ENCODE data around the gene ZNF766.

DNA sequence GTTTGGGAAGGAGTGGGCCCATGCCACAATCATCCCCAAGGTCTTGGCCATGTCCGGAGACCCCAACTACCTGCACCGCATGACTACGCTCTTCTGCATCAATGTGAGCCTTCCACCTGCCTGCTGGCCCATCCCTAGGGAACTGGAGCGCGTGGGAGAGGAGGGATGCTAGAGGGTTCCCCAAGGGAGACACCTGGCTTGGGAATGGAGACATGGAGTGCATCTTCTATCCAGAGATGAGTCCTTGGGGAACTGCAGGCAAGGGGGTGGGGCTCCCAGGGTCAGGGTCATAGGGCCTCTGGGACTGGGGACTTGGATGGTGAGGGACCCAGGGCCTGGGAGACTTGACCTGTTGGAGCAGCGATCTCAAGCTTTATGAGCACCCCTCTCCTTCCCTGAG, 48.4 kb upstream of the ZNF766 start:
- no peak for TF ChIP-seq POLR2AphosphoS5 (IDR thresholded peaks at IDR 0.05; ENCODE audit: borderline replicate concordance, low read depth, low read length)
- TF ChIP-seq EZH2 (IDR thresholded peaks at IDR 0.05): no peak
- no peak for TF ChIP-seq FOXP2 (optimal IDR thresholded peaks at IDR 0.05; ENCODE audit: control extremely low read depth, extremely low read length, insufficient read depth)

All from SK-N-MC (cell line).